HEK293 (cell line): ENCODE results near the gene JTB.

ENCODE experiments used
- KLF10 ChIP-seq: fragments of 450-650 bp; IDR thresholded peaks from 2 replicates; pipeline ENCODE4 v1.5.1; 2018; ENCODE audit warnings: missing biosample characterization, mild to moderate bottlenecking, missing genetic modification characterization
- ZNF155 ChIP-seq: fragments of 450-650 bp; formaldehyde crosslinking; IDR thresholded peaks from 2 replicates; pipeline ENCODE4 v1.5.1; 2016; ENCODE audit warnings: missing biosample characterization, missing genetic modification characterization

GRCh38 chr1:153945795-153946621 is 31.5 kb downstream of the JTB start:
- TF ChIP-seq KLF10 (tag by site-specific recombination) (no peak; the same call in 1 of the 2 replicates), ZNF155 (no peak)
